ENCODE measurements around the gene PCLAF. TPM values are rescaled to one million over a fixed set of nuclear protein-coding genes. Genes with fewer than 3 reads are reported as not detected.
"Not testable (repeated sequence)": the region's sequence is repeated elsewhere in the genome, so short reads cannot be mapped to it uniquely, and the experiment has no call there.

The PCLAF gene
- total RNA-seq, 2 donors from 2014 or later = 1.8 TPM; not detected in 1

GRCh38 chr15:64398575-64398974 is 17.3 kb upstream of the PCLAF start:
- no peak for DNase-seq
- intact Hi-C loops (cut with DNase I) = no loop called here
- H3K27me3 ChIP-seq = no peaks in the 10 kb centered on the region
- H3K4me3 ChIP-seq = no peak overlapping the region
- no peaks in the 10 kb centered on the region for H3K9me3 ChIP-seq
- 96% methylated on average over 2 of the region's 2 CpGs for WGBS, 2 donors
- no peak overlapping the region for H3K27ac ChIP-seq
- H3K4me1 ChIP-seq = no peaks in the 10 kb centered on the region
- H3K36me3 ChIP-seq (replicated peaks in 1 of 2; ENCODE audit: insufficient read depth in 1 of 2, low read depth in 2 of 2) = peaks cover 0 to 28% of the 10 kb centered on the region in 2 donors
- TF ChIP-seq POLR2A (IDR thresholded peaks at IDR 0.05) (no peak), CTCF (IDR thresholded peaks at IDR 0.05) (no peak)
- no peak for ATAC-seq

- no peak for ATAC-seq
- DNase-seq = no peak
- H3K27ac ChIP-seq = no peak overlapping the region
- intact Hi-C loops (cut with DNase I) = no loop called here
- no peaks in the 10 kb centered on the region for H3K9me3 ChIP-seq
- peaks cover 0 to 28% of the 10 kb centered on the region in 2 donors for H3K36me3 ChIP-seq (replicated peaks in 1 of 2; ENCODE audit: insufficient read depth in 1 of 2, low read depth in 2 of 2)
- no peaks in the 10 kb centered on the region for H3K4me1 ChIP-seq
- WGBS, 2 donors = 87 to 89% methylated on average over 5 of the region's 5 CpGs
- TF ChIP-seq CTCF (IDR thresholded peaks at IDR 0.05) = no peak
- TF ChIP-seq POLR2A (IDR thresholded peaks at IDR 0.05) = no peak
- H3K4me3 ChIP-seq = no peak overlapping the region
- no peaks in the 10 kb centered on the region for H3K27me3 ChIP-seq
These were observed 15.5 kb upstream of the PCLAF start for GRCh38 chr15:64396789-64397188.

- not testable (repeated sequence) for H3K27ac ChIP-seq
These were observed 11.2 kb upstream of the PCLAF start for GRCh38 chr15:64392471-64392870.

GRCh38 chr15:64389036-64389435 is 7.8 kb upstream of the PCLAF start:
- H3K4me3 ChIP-seq = no peak overlapping the region
- no peak for DNase-seq
- no peak overlapping the region for H3K27ac ChIP-seq
- ATAC-seq = no peak
- WGBS, 2 donors = 90 to 91% methylated on average over 5 of the region's 5 CpGs
- no peaks in the 10 kb centered on the region for H3K36me3 ChIP-seq (replicated peaks in 1 of 2; ENCODE audit: insufficient read depth in 1 of 2, low read depth in 2 of 2)
- H3K9me3 ChIP-seq = no peaks in the 10 kb centered on the region
- intact Hi-C loops (cut with DNase I) = no loop called here
- H3K4me1 ChIP-seq = peaks cover 22% of the 10 kb centered on the region
- TF ChIP-seq CTCF (IDR thresholded peaks at IDR 0.05) = no peak
- no peak for TF ChIP-seq POLR2A (IDR thresholded peaks at IDR 0.05)
- H3K27me3 ChIP-seq = no peaks in the 10 kb centered on the region

More at GRCh38 chr15:64392471-64392870, 11.2 kb upstream of the PCLAF start:
- DNase-seq; intact Hi-C loops (cut with DNase I); ATAC-seq; H3K9me3 ChIP-seq; H3K36me3 ChIP-seq (replicated peaks in 1 of 2; ENCODE audit: insufficient read depth in 1 of 2, low read depth in 2 of 2); H3K4me3 ChIP-seq; H3K27me3 ChIP-seq: not testable (repeated sequence)
- 78 to 92% methylated on average over 3 of the region's 3 CpGs for WGBS, 2 donors
- H3K4me1 ChIP-seq = peaks cover 11% of the 10 kb centered on the region

GRCh38 chr15:64387562-64388168 is 6.4 kb upstream of the PCLAF start, which contains the start of gene TRIP4:
Gene TRIP4, plus strand, starts transcription at chr15:64387836. Its CDS starts 28 bp downstream, at chr15:64387864.
- intact Hi-C loops (cut with DNase I) = no loop called here
- DNase-seq = peak; percentile 96 to 98 (median 96)

More at GRCh38 chr15:64387562-64388168, 6.4 kb upstream of the PCLAF start, which contains the start of gene TRIP4:
- H3K4me1 ChIP-seq = peaks cover 22% of the 10 kb centered on the region
- WGBS, 2 donors = 0 to 1% methylated on average over 33 to 35 of the region's 35 CpGs
- peak within 1 kb of the TSS; percentile 61 to 94 (median 79) for H3K27ac ChIP-seq
- TF ChIP-seq CTCF (IDR thresholded peaks at IDR 0.05) (peak in 2 of 7 experiments; percentile 23 to 35), POLR2A (IDR thresholded peaks at IDR 0.05) (peak; percentile 34 to 90 (median 87))
- H3K4me3 ChIP-seq = peak within 1 kb of the TSS; percentile 90 to 91
- peak; percentile 100 for ATAC-seq
- H3K27me3 ChIP-seq = no peaks in the 10 kb centered on the region
- H3K9me3 ChIP-seq = no peaks in the 10 kb centered on the region
- H3K36me3 ChIP-seq (replicated peaks in 1 of 2; ENCODE audit: insufficient read depth in 1 of 2, low read depth in 2 of 2) = no peaks in the 10 kb centered on the region

Measured in body of pancreas (tissue), 4 donors.